ENCODE measurements around the gene PEX11B.
"Not testable (repeated sequence)": the region's sequence is repeated elsewhere in the genome, so short reads cannot be mapped to it uniquely, and the experiment has no call there.

The PEX11B gene

GRCh38 chr1:145952903-145953302 lies 34.4 kb upstream of the PEX11B start:
- no peak for DNase-seq (ENCODE audit: low read depth, low spot score)

- DNase-seq (ENCODE audit: low read depth, low spot score): no peak
Measured at GRCh38 chr1:145951526-145951925, 33.0 kb upstream of the PEX11B start.

- no peak for DNase-seq (ENCODE audit: low read depth, low spot score)
Measured at GRCh38 chr1:145949219-145949618, 30.7 kb upstream of the PEX11B start.

GRCh38 chr1:145947551-145947950 lies 29.0 kb upstream of the PEX11B start:
- DNase-seq (ENCODE audit: low read depth, low spot score): no peak

- no peak for DNase-seq (ENCODE audit: low read depth, low spot score)
Measured at GRCh38 chr1:145946477-145946986, 28.0 kb upstream of the PEX11B start.

GRCh38 chr1:145944532-145944931 lies 26.0 kb upstream of the PEX11B start:
- DNase-seq (ENCODE audit: low read depth, low spot score): no peak

- no peak for DNase-seq (ENCODE audit: low read depth, low spot score)
Measured at GRCh38 chr1:145942871-145943270, 24.4 kb upstream of the PEX11B start.

- DNase-seq (ENCODE audit: low read depth, low spot score): no peak
Measured at GRCh38 chr1:145942405-145942804, 23.9 kb upstream of the PEX11B start.

- DNase-seq (ENCODE audit: low read depth, low spot score): no peak
Measured at GRCh38 chr1:145937436-145937835, 18.9 kb upstream of the PEX11B start.

- no peak for DNase-seq (ENCODE audit: low read depth, low spot score)
Measured at GRCh38 chr1:145936247-145936646, 17.7 kb upstream of the PEX11B start.

- no peak for DNase-seq (ENCODE audit: low read depth, low spot score)
Measured at GRCh38 chr1:145935708-145936107, 17.2 kb upstream of the PEX11B start.

- not testable (repeated sequence) for DNase-seq (ENCODE audit: low read depth, low spot score)
Measured at GRCh38 chr1:145932522-145933009, 14.0 kb upstream of the PEX11B start.

GRCh38 chr1:145927916-145928643 lies 9.6 kb upstream of the PEX11B start:
- no peak for DNase-seq (ENCODE audit: low read depth, low spot score)

- DNase-seq (ENCODE audit: low read depth, low spot score): peak; percentile 96
Measured at GRCh38 chr1:145927063-145927886, 8.8 kb upstream of the PEX11B start, which contains the start of gene RBM8A. RBM8A (minus strand) TSS chr1:145927484; CDS start chr1:145927426, 58 bp downstream.

- no peak for DNase-seq (ENCODE audit: low read depth, low spot score)
Measured at GRCh38 chr1:145926686-145927062, 8.2 kb upstream of the PEX11B start.

GRCh38 chr1:145922266-145922665 lies 3.7 kb upstream of the PEX11B start:
- DNase-seq (ENCODE audit: low read depth, low spot score): no peak

GRCh38 chr1:145920297-145920696 lies 1.8 kb upstream of the PEX11B start:
- DNase-seq (ENCODE audit: low read depth, low spot score): not testable (repeated sequence)

- DNase-seq (ENCODE audit: low read depth, low spot score): no peak
Measured at GRCh38 chr1:145918992-145919939, 749 bp upstream of the PEX11B start.

GRCh38 chr1:145917595-145917994 lies 922 bp downstream of the PEX11B start:
- DNase-seq (ENCODE audit: low read depth, low spot score): no peak

- no peak for DNase-seq (ENCODE audit: low read depth, low spot score)
Measured at GRCh38 chr1:145916745-145917144, 1.8 kb downstream of the PEX11B start.

- DNase-seq (ENCODE audit: low read depth, low spot score): no peak
Measured at GRCh38 chr1:145912128-145912641, 6.3 kb downstream of the PEX11B start.

All from iPS DF 19.7 (cell line).